Activated CD8-positive, alpha-beta memory T cell treated with anti-CD3 and anti-CD28 coated beads, Interleukin-2, amount 50 U/mL, for 48 hours (primary cell): Measurements from ENCODE around the gene PTPRN.
"Not testable (repeated sequence)": the region's sequence is repeated elsewhere in the genome, so short reads cannot be mapped to it uniquely, and the experiment has no call there.

Source experiments
- DNase-seq: peaks from one replicate; pipeline ENCODE4 v3.0.0-alpha.2; 2020

PTPRN gene

GRCh38 chr2:219309278-219309677 is at the start of gene PTPRN:
TSS of gene PTPRN (minus strand) at chr2:219309401. CDS start at chr2:219309332, 69 bp downstream.
- DNase-seq: no peak

- DNase-seq: peak; percentile 68
These were observed 49.2 kb upstream of the PTPRN start for GRCh38 chr2:219358170-219359075.

GRCh38 chr2:219356834-219357233 is 47.6 kb upstream of the PTPRN start:
- DNase-seq: no peak

- no peak for DNase-seq
These were observed 45.4 kb upstream of the PTPRN start for GRCh38 chr2:219354582-219354981.

GRCh38 chr2:219353129-219353528 is 43.9 kb upstream of the PTPRN start:
- no peak for DNase-seq

GRCh38 chr2:219352448-219353023 is 43.3 kb upstream of the PTPRN start:
- peak; percentile 85 for DNase-seq

- no peak for DNase-seq
These were observed 41.6 kb upstream of the PTPRN start for GRCh38 chr2:219350710-219351221.

- no peak for DNase-seq
These were observed 41.0 kb upstream of the PTPRN start for GRCh38 chr2:219350215-219350614.

- no peak for DNase-seq
These were observed 35.7 kb upstream of the PTPRN start for GRCh38 chr2:219344751-219345430.

- DNase-seq: no peak
These were observed 26.2 kb upstream of the PTPRN start for GRCh38 chr2:219335373-219335786.

- no peak for DNase-seq
These were observed 24.9 kb upstream of the PTPRN start for GRCh38 chr2:219334076-219334475.

- no peak for DNase-seq
These were observed 23.3 kb upstream of the PTPRN start, which contains the start of gene RESP18 for GRCh38 chr2:219332542-219332941. TSS of gene RESP18 (minus strand) at chr2:219332744.

GRCh38 chr2:219331560-219332213 is 22.5 kb upstream of the PTPRN start:
- peak; percentile 76 for DNase-seq

GRCh38 chr2:219327719-219328118 is 18.5 kb upstream of the PTPRN start:
- DNase-seq: no peak

- no peak for DNase-seq
These were observed 16.6 kb upstream of the PTPRN start for GRCh38 chr2:219325657-219326315.

GRCh38 chr2:219325136-219325535 is 15.9 kb upstream of the PTPRN start:
- no peak for DNase-seq

- no peak for DNase-seq
These were observed 14.2 kb upstream of the PTPRN start for GRCh38 chr2:219323434-219323833.

- DNase-seq: no peak
These were observed 5.7 kb upstream of the PTPRN start for GRCh38 chr2:219314804-219315468.

GRCh38 chr2:219312683-219313263 is 3.6 kb upstream of the PTPRN start:
- not testable (repeated sequence) for DNase-seq

GRCh38 chr2:219308142-219309101 is 779 bp downstream of the PTPRN start:
- peak; percentile 90 for DNase-seq
